ENCODE results near the gene ZNF573.
"Not testable (repeated sequence)": the region's sequence is repeated elsewhere in the genome, so short reads cannot be mapped to it uniquely, and the experiment has no call there.

Gene ZNF573

GRCh38 chr19:37779127-37780005 is at the start of gene ZNF573:
TSS of gene ZNF573 (minus strand) at chr19:37779586. CDS start at chr19:37773729, 5,857 bp downstream.
- DNase-seq = peak; percentile 14

GRCh38 chr19:37817180-37817981 is 38.0 kb upstream of the ZNF573 start:
- no peak for DNase-seq

- not testable (repeated sequence) for DNase-seq
These were observed 36.2 kb upstream of the ZNF573 start for GRCh38 chr19:37815611-37816010.

- no peak for DNase-seq
These were observed 34.0 kb upstream of the ZNF573 start for GRCh38 chr19:37813340-37813739.

GRCh38 chr19:37809366-37809765 is 30.0 kb upstream of the ZNF573 start:
- no peak for DNase-seq

GRCh38 chr19:37803249-37803840 is 24.0 kb upstream of the ZNF573 start:
- no peak for DNase-seq

- no peak for DNase-seq
These were observed 11.0 kb upstream of the ZNF573 start for GRCh38 chr19:37790244-37790925.

- DNase-seq = no peak
These were observed 716 bp downstream of the ZNF573 start for GRCh38 chr19:37778613-37779126.

GRCh38 chr19:37770985-37771384 is 8.4 kb downstream of the ZNF573 start:
- no peak for DNase-seq

- no peak for DNase-seq
These were observed 15.9 kb downstream of the ZNF573 start for GRCh38 chr19:37763488-37763887.

- DNase-seq = not testable (repeated sequence)
These were observed 21.7 kb downstream of the ZNF573 start for GRCh38 chr19:37757683-37758082.

GRCh38 chr19:37738371-37738770 is 41.0 kb downstream of the ZNF573 start:
- DNase-seq = no peak

GRCh38 chr19:37725181-37725580 is 54.2 kb downstream of the ZNF573 start:
- no peak for DNase-seq

- no peak for DNase-seq
These were observed 59.5 kb downstream of the ZNF573 start for GRCh38 chr19:37719927-37720265.

GRCh38 chr19:37719111-37719926 is 60.1 kb downstream of the ZNF573 start, which contains the start of gene ZNF607:
TSS of gene ZNF607 (minus strand) at chr19:37719761. CDS start at chr19:37711618, 8,143 bp downstream.
- peak; percentile 17 for DNase-seq

GRCh38 chr19:37718304-37718703 is 61.1 kb downstream of the ZNF573 start:
- DNase-seq = no peak

- DNase-seq = no peak
These were observed 63.2 kb downstream of the ZNF573 start for GRCh38 chr19:37716140-37716539.

- no peak for DNase-seq
These were observed 73.3 kb downstream of the ZNF573 start for GRCh38 chr19:37706052-37706605.

- no peak for DNase-seq
These were observed 80.3 kb downstream of the ZNF573 start for GRCh38 chr19:37699057-37699456.

- no peak for DNase-seq
These were observed 81.2 kb downstream of the ZNF573 start for GRCh38 chr19:37698216-37698615.

GRCh38 chr19:37695144-37695899 is 84.1 kb downstream of the ZNF573 start:
- no peak for DNase-seq
